Measurements from ENCODE around the gene RAI1. TPM values are rescaled to one million over a fixed set of nuclear protein-coding genes. Genes with fewer than 3 reads are reported as not detected.

RAI1 gene
- total and polyA plus RNA-seq, 2 of the 8 experiments (the other 6 are each of a cell fraction or from before 2014, with no cell fraction given): 0.39 to 1.2 TPM

DNA sequence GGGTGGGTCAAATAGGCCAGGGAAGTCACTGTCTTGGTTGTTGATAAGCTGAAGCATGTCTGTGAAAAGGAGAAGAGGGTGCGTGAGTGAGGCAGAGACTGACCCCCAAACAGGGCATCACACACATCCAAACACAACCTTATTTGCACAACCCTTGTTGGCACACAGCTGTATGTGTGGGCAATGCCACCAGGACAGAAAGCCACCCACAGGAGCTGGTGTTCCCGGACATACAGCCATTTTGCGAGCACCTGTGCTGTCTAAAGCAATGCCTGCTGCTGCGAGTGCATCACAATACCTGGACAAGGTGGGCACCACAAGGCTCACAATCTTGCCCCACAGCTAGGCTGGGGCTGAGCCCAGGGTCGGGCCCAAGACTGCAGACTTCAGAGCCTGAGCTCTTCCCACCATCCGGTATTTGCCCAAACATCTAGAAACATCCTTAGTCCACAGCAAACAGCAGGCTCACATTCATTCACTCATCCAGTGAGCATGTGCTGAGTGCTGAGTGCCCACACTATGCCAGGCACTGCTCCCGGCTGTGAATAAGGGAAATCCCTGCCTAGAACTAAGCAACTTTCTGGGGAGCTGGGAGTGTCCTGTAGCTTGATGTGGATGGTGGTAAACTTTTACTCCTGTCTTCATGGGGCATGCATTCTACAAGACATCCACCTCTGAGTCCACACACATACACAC, 139.4 kb downstream of the RAI1 start:
- POLR2A ChIA-PET (ENCODE audit: partially characterized antibody): interaction anchor here (1.0 to 24.7 kb wide), 5 partner anchors 10 to 25 kb away, joined by 3 to 532 read pairs (median 3); partner anchors contain the start of gene SREBF1
- Histone ChIP-seq H3K56ac (replicated peaks; ENCODE audit: insufficient read length, low read depth, low read length) (no peak overlapping the region), H2BK15ac (ENCODE audit: low read length) (peak overlapping the region; percentile 31; the same call in 1 of the 2 replicates), H3K9me3 (ENCODE audit: insufficient read depth in 2 of 2, low read depth in 1 of 2, low read length in 1 of 2) (no peaks in the 10 kb centered on the region), H3K18ac (ENCODE audit: extremely low read depth, low read length) (peak overlapping the region; percentile 4; the same call in 1 of the 2 replicates), H3K27ac (ENCODE audit: low read depth, low read length) (no peak overlapping the region), H3K4me3 (ENCODE audit: extremely low read depth in 1 of 4, insufficient read depth in 2 of 4, low read depth in 3 of 4, low read length in 4 of 4) (no peak overlapping the region), H3K36me3 (ENCODE audit: control insufficient read depth in 2 of 4, insufficient read depth in 4 of 4, low read length in 3 of 4) (peaks cover 14 to 40% (median 25%) of the 10 kb centered on the region in 4 experiments; a peak in 7 of 8 replicates), H2BK5ac (ENCODE audit: low read depth, low read length) (no peak overlapping the region; the same call in 1 of the 2 replicates), H4K20me1 (replicated peaks in 1 of 2; ENCODE audit: control insufficient read depth in 1 of 2, insufficient read depth in 2 of 2, low read length in 2 of 2) (peaks cover 36 to 59% of the 10 kb centered on the region in 2 experiments), H2BK120ac (replicated peaks; ENCODE audit: low read depth, low read length) (no peak overlapping the region), H2BK12ac (ENCODE audit: low read depth, low read length) (peak overlapping the region; percentile 27; the same call in 1 of the 2 replicates), H3K79me1 (ENCODE audit: low read depth, low read length) (peaks cover 31% of the 10 kb centered on the region), H3K23ac (ENCODE audit: insufficient read length) (no peak overlapping the region), H4K5ac (ENCODE audit: insufficient read length, low read depth, low read length) (no peak overlapping the region), H3K79me2 (ENCODE audit: control insufficient read depth in 1 of 2, insufficient read depth in 2 of 2, low read length in 2 of 2) (peaks cover 4 to 34% of the 10 kb centered on the region in 2 experiments; a peak in 3 of 4 replicates), H2BK20ac (ENCODE audit: low read length) (no peak overlapping the region), H3K9ac (replicated peaks in 1 of 4; ENCODE audit: extremely low read depth in 1 of 4, low read depth in 3 of 4, low read length in 3 of 4) (no peak overlapping the region), H4K91ac (replicated peaks; ENCODE audit: insufficient read length, low read length) (no peak overlapping the region), H2AK5ac (ENCODE audit: low read depth, low read length) (0 out of 2 replicates have a peak overlapping the region, but pooled peaks have one; percentile 28), H3K4ac (replicated peaks; ENCODE audit: insufficient read length, low read depth, low read length) (no peak overlapping the region), H3K23me2 (ENCODE audit: low read depth, low read length) (peaks cover 5% of the 10 kb centered on the region), H3K4me1 (replicated peaks in 1 of 4; ENCODE audit: control insufficient read depth in 3 of 4, insufficient read depth in 4 of 4, low read length in 3 of 4) (peaks cover 13 to 35% (median 27%) of the 10 kb centered on the region in 4 experiments), H2AFZ (ENCODE audit: low read length) (no peak overlapping the region), H3K27me3 (replicated peaks in 1 of 4; ENCODE audit: control insufficient read depth in 3 of 4, extremely low read depth in 1 of 4, insufficient read depth in 3 of 4, low read length in 3 of 4) (no peaks in the 10 kb centered on the region; a peak in 1 of 7 replicates), H3K14ac (ENCODE audit: insufficient read length) (no peak overlapping the region), H4K8ac (ENCODE audit: extremely low read depth, insufficient read depth, low read length) (peak overlapping the region; percentile 28), H3K4me2 (ENCODE audit: insufficient read depth in 1 of 2, low read depth in 2 of 2, low read length in 2 of 2) (no peak overlapping the region)
- WGBS, 2 experiments (ENCODE audit: extremely low coverage in 1 of 2, insufficient coverage in 1 of 2, insufficient read length in 1 of 2, insufficient replicate concordance in 2 of 2, low coverage in 1 of 2, low lambda C conversion rate in 2 of 2, missing lambda C conversion rate in 1 of 2): 85% methylated on average over 7 of the region's 7 CpGs; no CpG with 5 or more reads in 1 of the 2 experiments
- TF ChIP-seq TBP (IDR thresholded peaks at IDR 0.05; ENCODE audit: low read depth, low read length) (no peak), SIX5 (IDR thresholded peaks at IDR 0.05; ENCODE audit: low read depth, low read length) (no peak), PHF8 (conservative IDR thresholded peaks at IDR 0.05; ENCODE audit: low read depth, low read length) (no peak)
- TF ChIP-seq, protein P1, sequence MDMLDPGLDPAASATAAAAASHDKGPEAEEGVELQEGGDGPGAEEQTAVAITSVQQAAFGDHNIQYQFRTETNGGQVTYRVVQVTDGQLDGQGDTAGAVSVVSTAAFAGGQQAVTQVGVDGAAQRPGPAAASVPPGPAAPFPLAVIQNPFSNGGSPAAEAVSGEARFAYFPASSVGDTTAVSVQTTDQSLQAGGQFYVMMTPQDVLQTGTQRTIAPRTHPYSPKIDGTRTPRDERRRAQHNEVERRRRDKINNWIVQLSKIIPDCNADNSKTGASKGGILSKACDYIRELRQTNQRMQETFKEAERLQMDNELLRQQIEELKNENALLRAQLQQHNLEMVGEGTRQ (IDR thresholded peaks at IDR 0.05; ENCODE audit: low read length): no peak
- CTCF ChIA-PET (ENCODE audit: partially characterized antibody): interaction anchor here (0.6 to 18.1 kb wide), 21 partner anchors 8 to 251 kb away, joined by 3 to 375 read pairs (median 3); partner anchors contain the start of gene SREBF1
- FAIRE-seq (no peak), DNase-seq (ENCODE audit: low read depth in 1 of 2, low spot score in 2 of 2) (no peak)

Data from H1 (cell line).